PC-9 (cell line): ENCODE data around the gene PRKCA.

ENCODE experiments used
- CTCF ChIP-seq: fragments of 200-600 bp; sonication (generic); conservative IDR thresholded peaks from 2 replicates; pipeline ENCODE4 v1.6.1; 2017; ENCODE audit warnings: mixed run types, antibody characterized with exemption, mild to moderate bottlenecking, moderate library complexity
- EZH2 ChIP-seq: fragments of 200-600 bp; sonication (generic); IDR thresholded peaks from 2 replicates; pipeline ENCODE4 v1.8.0; 2017; ENCODE audit warnings: antibody characterized with exemption, low read depth

GRCh38 chr17:66474258-66474657, 171.8 kb downstream of the PRKCA start:
- no peak for TF ChIP-seq CTCF
- TF ChIP-seq EZH2: no peak
